HepG2 (cell line): ENCODE measurements around the gene PPP2R2D. TPM values are rescaled to one million over a fixed set of nuclear protein-coding genes. Genes with fewer than 3 reads are reported as not detected.
A peak's percentile ranks its signal among the peaks of the same experiment; 100 is the strongest.

Experiments used
- ATAC-seq: fragments of 200-7000 bp; cut with Tn5 transposase; 3 replicates; pipeline ENCODE4 v1.9.1; 2020; ENCODE audit warnings: mild to moderate bottlenecking, moderate library complexity
- BruUV-seq: library from RNA; stranded (reverse); fragments of 400-500 nt; replicated peaks from 2 replicates; lab custom pipeline; 2021; lab: Mats Ljungman, UMichigan
- CTCF ChIA-PET: fragments of 300-600 bp; formaldehyde crosslinking; extraction: SDS; loops from one replicate; lab custom pipeline; 2021; ENCODE audit warnings: low total read pairs, inconsistent platforms, low intra/inter-chr PET ratio; lab: Yijun Ruan, JAX
- POLR2A ChIA-PET: fragments of 350-600 bp; sonication (Branson Sonifier 250); formaldehyde crosslinking; loops from one replicate; lab custom pipeline; 2020; ENCODE audit warnings: antibody characterized with exemption, inconsistent platforms; lab: Yijun Ruan, JAX
- DNase-seq: peaks from one replicate; pipeline ENCODE4 v3.0.0-alpha.2; 2015; ENCODE audit warnings: low spot score
- FAIRE-seq: peaks from 3 replicates; lab custom pipeline; 2011; peaks lifted over from hg19 to GRCh38; lab: Jason Lieb, UNC
- H2AFZ ChIP-seq: one replicate; pipeline ENCODE4 v1.6.1; 2011; ENCODE audit warnings: low read length, inconsistent platforms
- H3K27ac ChIP-seq: fragments of 300-600 bp; 3 replicates; pipeline ENCODE4 v1.8.0; 2011; ENCODE audit warnings: mixed run types, mild to moderate bottlenecking, mixed read lengths, low read length, inconsistent platforms; ENCODE audit not compliant: insufficient read depth; ENCODE audit errors: extremely low read length
- H3K27me3 ChIP-seq, 2 experiments: fragments of 200-600 bp in 1 of 2; 2 replicates in 1 of 2; 3 replicates in 1 of 2; pipeline versions ENCODE4 v1.6.0 to v1.8.0; 2011; ENCODE audit warnings: low read length in 2 of 2, mild to moderate bottlenecking in 2 of 2, moderate library complexity in 2 of 2, inconsistent platforms in 1 of 2; ENCODE audit not compliant: insufficient read depth in 2 of 2, control insufficient read depth in 1 of 2
- H3K36me3 ChIP-seq, 2 experiments: fragments of 200-600 bp in 1 of 2; replicated peaks in 1 of 2; 2 replicates in 1 of 2; 3 replicates in 1 of 2; pipeline versions ENCODE4 v1.5.1 to v1.8.0; 2011; ENCODE audit warnings: low read length in 2 of 2, inconsistent platforms in 1 of 2; ENCODE audit not compliant: insufficient read depth in 2 of 2, control insufficient read depth in 1 of 2
- H3K4me1 ChIP-seq: 2 replicates; pipeline ENCODE4 v1.5.1; 2012; ENCODE audit warnings: low read length, inconsistent platforms; ENCODE audit not compliant: insufficient read depth
- H3K4me2 ChIP-seq: 2 replicates; pipeline ENCODE4 v1.6.0; 2011; ENCODE audit warnings: low read depth, low read length, inconsistent platforms
- H3K4me3 ChIP-seq, 3 experiments: fragments of 200-600 bp in 1 of 3; sonication (generic), shearing (Covaris generic) in 1 of 3; replicated peaks in 1 of 3; 2 replicates each; pipeline ENCODE4 v1.5.1; 2011 to 2016; ENCODE audit warnings: low read length in 3 of 3, inconsistent platforms in 2 of 3, low read depth in 2 of 3, mild to moderate bottlenecking in 2 of 3, control low read depth in 1 of 3, mixed read lengths in 1 of 3; ENCODE audit not compliant: insufficient read depth in 1 of 3
- H3K79me2 ChIP-seq: one replicate; pipeline ENCODE4 v1.6.1; 2011; ENCODE audit warnings: low read length, inconsistent platforms; ENCODE audit not compliant: insufficient read depth
- H3K9ac ChIP-seq: 2 replicates; pipeline ENCODE4 v1.6.0; 2011; ENCODE audit warnings: mild to moderate bottlenecking, low read depth, low read length, inconsistent platforms; ENCODE audit not compliant: insufficient read depth
- H3K9me3 ChIP-seq: 2 replicates; pipeline ENCODE4 v1.5.1; 2012; ENCODE audit warnings: mild to moderate bottlenecking, low read length
- H4K20me1 ChIP-seq: 2 replicates; pipeline ENCODE4 v1.6.0; 2011; ENCODE audit warnings: inconsistent platforms, mild to moderate bottlenecking, low read length, moderate library complexity; ENCODE audit not compliant: insufficient read depth
- AGO2 ChIP-seq: fragments of 200-400 bp; formaldehyde crosslinking; optimal IDR thresholded peaks from 2 replicates; pipeline ENCODE3; 2017; ENCODE audit warnings: mild to moderate bottlenecking, low read depth, low read length, moderate library complexity
- ARHGAP35 ChIP-seq: sonication (generic); formaldehyde crosslinking; IDR thresholded peaks from 2 replicates; pipeline ENCODE4 v1.9.0; 2022; ENCODE audit warnings: mild to moderate bottlenecking, inconsistent platforms, moderate library complexity, missing genetic modification reagents, borderline replicate concordance
- FOXM1 ChIP-seq: sonication (generic); formaldehyde crosslinking; IDR thresholded peaks from 2 replicates; pipeline ENCODE4 v1.5.0; 2020; ENCODE audit warnings: missing genetic modification reagents
- MAF1 ChIP-seq: sonication (generic); formaldehyde crosslinking; IDR thresholded peaks from 2 replicates; pipeline ENCODE4 v1.5.0; 2020; ENCODE audit warnings: missing genetic modification reagents, borderline replicate concordance
- MTA1 ChIP-seq: sonication (generic); formaldehyde crosslinking; IDR thresholded peaks from 2 replicates; pipeline ENCODE4 v1.4.0; 2020; ENCODE audit warnings: missing genetic modification reagents, mild to moderate bottlenecking, borderline replicate concordance
- NPAS2 ChIP-seq: sonication (generic); formaldehyde crosslinking; IDR thresholded peaks from 2 replicates; pipeline ENCODE4 v1.8.0; 2022; ENCODE audit warnings: mild to moderate bottlenecking, missing genetic modification reagents, borderline replicate concordance
- ZC3H13 ChIP-seq: sonication (generic); formaldehyde crosslinking; IDR thresholded peaks from 2 replicates; pipeline ENCODE4 v1.8.1; 2023; ENCODE audit warnings: mild to moderate bottlenecking, missing genetic modification reagents, moderate library complexity
- ZNF496 ChIP-seq: sonication (generic); formaldehyde crosslinking; IDR thresholded peaks from 2 replicates; pipeline ENCODE4 v1.8.1; 2023; ENCODE audit warnings: mild to moderate bottlenecking, moderate library complexity, missing genetic modification reagents; ENCODE audit not compliant: insufficient replicate concordance
- ZNF563 ChIP-seq: sonication (generic); formaldehyde crosslinking; IDR thresholded peaks from 2 replicates; pipeline ENCODE4 v1.8.0; 2022; ENCODE audit warnings: mild to moderate bottlenecking, moderate library complexity, missing genetic modification reagents
- ZNF841 ChIP-seq: sonication (generic); formaldehyde crosslinking; IDR thresholded peaks from 2 replicates; pipeline ENCODE4 v1.8.1; 2023; ENCODE audit warnings: missing genetic modification reagents, borderline replicate concordance
- WGBS: methylation state at CpG from one replicate; pipeline ENCODE4 v1.1.6; 2017; ENCODE audit warnings: low lambda C conversion rate; 5-methylcytosine and 5-hydroxymethylcytosine counted together
- in situ Hi-C: cut with HindIII; loops from 2 replicates; pipeline ENCODE4 v1.10.0; 2017; ENCODE audit warnings: low pct_unique_long_range_greater_than_20kb; ENCODE audit not compliant: extremely low pct_ligation_motif_present
- intact Hi-C: fragments of 100-400 bp; cut with micrococcal nuclease; formaldehyde crosslinking; loops from one replicate; pipeline ENCODE4 v1.10.0; 2022; ENCODE audit not compliant: unreplicated experiment
- polyA plus RNA-seq, 8 experiments: library from polyadenylated mRNA; depleted of rRNA in 3 of 8; stranded (reverse) in 7 of 8; unstranded in 1 of 8; fragments of >200 nt; fragmentation: Illumina TruSeq in 4 of 8; extraction: Trizol in 4 of 8; gene quantifications; 2 replicates each; pipeline versions ENCODE4 v1.2.1 to v1.2.3, GENCODE V29; 2011 to 2016; ENCODE audit warnings: low read depth in 4 of 8, missing spikeins in 1 of 8, mixed read lengths in 1 of 8; ENCODE audit not compliant: insufficient read depth in 1 of 8
- total RNA-seq, 5 experiments: library from RNA; depleted of rRNA; stranded (reverse); fragments of >200 nt; fragmentation: Illumina TruSeq; extraction: Trizol; gene quantifications; 2 replicates each; pipeline ENCODE4 v1.2.3, GENCODE V29; 2016; ENCODE audit warnings: low read depth in 1 of 5

PPP2R2D gene
- total and polyA plus RNA-seq, 2 of the 13 experiments (the other 11 are each of a cell fraction or from before 2014, with no cell fraction given): 32.7 to 33.2 TPM

DNA sequence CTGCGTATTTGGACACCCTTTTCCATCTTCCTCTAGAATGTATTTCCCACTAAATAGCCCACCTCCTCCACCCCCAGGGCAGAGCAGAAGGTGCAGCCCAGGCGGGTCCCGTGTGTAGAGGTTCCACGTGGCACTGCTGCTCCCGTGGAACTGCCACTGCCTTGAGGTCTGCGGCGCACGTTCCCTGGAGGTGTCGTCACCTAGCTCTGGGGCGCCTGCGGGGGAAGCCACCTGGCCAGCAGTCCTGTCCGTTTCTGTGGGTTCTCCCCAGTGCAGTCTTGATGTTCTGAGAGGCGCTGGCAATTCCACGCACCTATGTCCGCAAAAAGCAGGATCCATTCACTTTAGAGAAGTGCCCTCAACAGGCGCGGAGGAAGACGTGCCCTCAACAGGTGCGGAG, 59.0 kb downstream of the PPP2R2D start:
- Histone ChIP-seq H2AFZ (no peak overlapping the region), H3K27ac (no peak overlapping the region), H3K27me3 (no peaks in the 10 kb centered on the region), H3K79me2 (no peaks in the 10 kb centered on the region), H3K9ac (no peak overlapping the region), H3K4me1 (no peaks in the 10 kb centered on the region), H4K20me1 (no peaks in the 10 kb centered on the region)
- 96% methylated on average over 11 of the region's 19 CpGs for WGBS
- BruUV-seq: no TSS peak
- no peak for FAIRE-seq
- TF ChIP-seq MAF1 (CRISPR knock-in tag): no peak
- no peak for TF ChIP-seq FOXM1 (CRISPR knock-in tag)
- no peak for TF ChIP-seq ZNF841 (CRISPR knock-in tag)
- TF ChIP-seq ARHGAP35 (CRISPR knock-in tag): no peak
- TF ChIP-seq MTA1 (CRISPR knock-in tag): no peak
- TF ChIP-seq, all 625 proteins: peak for 0
- CTCF ChIA-PET: no interaction called here
- no peak overlapping the region for H3K4me2 ChIP-seq
- POLR2A ChIA-PET: no interaction called here
- in situ Hi-C loops (no loop called here), intact Hi-C loops (no loop called here)
- no peak for ATAC-seq
- H3K9me3 ChIP-seq: no peaks in the 10 kb centered on the region
- no peak overlapping the region for H3K4me3 ChIP-seq
- H3K36me3 ChIP-seq: peaks cover 21 to 32% of the 10 kb centered on the region in 2 experiments; a peak in 4 of 5 replicates
- DNase-seq: no peak

DNA sequence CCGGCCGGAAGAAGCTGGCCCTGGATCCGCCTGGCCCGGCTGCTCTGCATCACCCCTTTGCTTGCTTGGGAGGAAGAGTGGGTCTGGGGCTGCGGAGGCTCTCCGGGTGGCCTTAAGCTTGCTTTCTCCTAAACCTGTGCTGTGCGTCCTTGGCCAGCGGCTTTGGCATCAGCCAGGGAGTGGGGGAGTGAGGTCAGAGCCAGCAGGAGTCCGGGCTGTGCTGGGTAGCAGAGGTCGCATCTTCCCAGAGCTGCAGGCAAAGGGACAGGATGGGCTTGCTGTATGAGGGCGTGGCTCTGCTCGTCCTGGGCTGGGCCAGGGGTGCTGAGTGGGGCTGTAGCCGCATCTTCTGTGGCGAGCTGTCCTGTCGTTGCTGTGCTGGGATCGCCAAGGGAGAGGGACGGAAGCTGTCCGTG, 59.8 kb downstream of the PPP2R2D start:
- ATAC-seq: peak; percentile 30
- TF ChIP-seq NPAS2 (CRISPR knock-in tag): no peak
- no peak for TF ChIP-seq ZNF496 (CRISPR knock-in tag)
- peak; percentile 83 for TF ChIP-seq AGO2
- TF ChIP-seq ZNF563 (CRISPR knock-in tag): no peak
- TF ChIP-seq ZC3H13 (CRISPR knock-in tag): peak; percentile 70; the same call in 1 of the 2 replicates

More for the DNA sequence above, 59.8 kb downstream of the PPP2R2D start:
- DNase-seq (no peak), FAIRE-seq (no peak)
- CTCF ChIA-PET: no interaction called here
- BruUV-seq: no TSS peak
- Histone ChIP-seq H3K9ac (no peak overlapping the region), H3K79me2 (no peaks in the 10 kb centered on the region), H3K4me2 (no peak overlapping the region), H3K4me3 (no peak overlapping the region), H3K27ac (no peak overlapping the region), H4K20me1 (no peaks in the 10 kb centered on the region), H3K36me3 (peaks cover 17 to 24% of the 10 kb centered on the region in 2 experiments; a peak in 4 of 5 replicates), H3K27me3 (no peaks in the 10 kb centered on the region), H2AFZ (no peak overlapping the region), H3K9me3 (no peaks in the 10 kb centered on the region), H3K4me1 (no peaks in the 10 kb centered on the region)
- intact Hi-C loops: no loop called here
- 96% methylated on average over 13 of the region's 18 CpGs for WGBS
- POLR2A ChIA-PET: no interaction called here
- in situ Hi-C loops: no loop called here
